ENCODE data around the gene REEP1.

- TF ChIP-seq, protein P1, sequence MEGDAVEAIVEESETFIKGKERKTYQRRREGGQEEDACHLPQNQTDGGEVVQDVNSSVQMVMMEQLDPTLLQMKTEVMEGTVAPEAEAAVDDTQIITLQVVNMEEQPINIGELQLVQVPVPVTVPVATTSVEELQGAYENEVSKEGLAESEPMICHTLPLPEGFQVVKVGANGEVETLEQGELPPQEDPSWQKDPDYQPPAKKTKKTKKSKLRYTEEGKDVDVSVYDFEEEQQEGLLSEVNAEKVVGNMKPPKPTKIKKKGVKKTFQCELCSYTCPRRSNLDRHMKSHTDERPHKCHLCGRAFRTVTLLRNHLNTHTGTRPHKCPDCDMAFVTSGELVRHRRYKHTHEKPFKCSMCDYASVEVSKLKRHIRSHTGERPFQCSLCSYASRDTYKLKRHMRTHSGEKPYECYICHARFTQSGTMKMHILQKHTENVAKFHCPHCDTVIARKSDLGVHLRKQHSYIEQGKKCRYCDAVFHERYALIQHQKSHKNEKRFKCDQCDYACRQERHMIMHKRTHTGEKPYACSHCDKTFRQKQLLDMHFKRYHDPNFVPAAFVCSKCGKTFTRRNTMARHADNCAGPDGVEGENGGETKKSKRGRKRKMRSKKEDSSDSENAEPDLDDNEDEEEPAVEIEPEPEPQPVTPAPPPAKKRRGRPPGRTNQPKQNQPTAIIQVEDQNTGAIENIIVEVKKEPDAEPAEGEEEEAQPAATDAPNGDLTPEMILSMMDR (IDR thresholded peaks at IDR 0.05) = no peak
- no peak for TF ChIP-seq REST (IDR thresholded peaks at IDR 0.05; ENCODE audit: insufficient read depth in 1 of 2, low read depth in 2 of 2, low read length in 1 of 2)
Measured at GRCh38 chr2:86263956-86264355, 73.5 kb downstream of the REEP1 start.

Data from Panc1 (cell line).